HG03378 (cell line): Measurements from ENCODE around the gene PLCD1.

Source experiments
- ATAC-seq: cut with Tn5 transposase; IDR thresholded peaks from one replicate; pipeline ENCODE4 v1.9.1; 2021; ENCODE audit warnings: mild to moderate bottlenecking, moderate library complexity; ENCODE audit not compliant: unreplicated experiment

The PLCD1 gene

GRCh38 chr3:38017445-38018295 lies 11.8 kb downstream of the PLCD1 start:
- no peak for ATAC-seq

- ATAC-seq = no peak
Measured at GRCh38 chr3:38016847-38017444, 12.5 kb downstream of the PLCD1 start.

- ATAC-seq = no peak
Measured at GRCh38 chr3:38016410-38016809, 13.0 kb downstream of the PLCD1 start.

- ATAC-seq = no peak
Measured at GRCh38 chr3:38015984-38016383, 13.5 kb downstream of the PLCD1 start.

- no peak for ATAC-seq
Measured at GRCh38 chr3:38015485-38015884, 14.0 kb downstream of the PLCD1 start.

GRCh38 chr3:38011111-38011510 lies 18.3 kb downstream of the PLCD1 start:
- no peak for ATAC-seq

GRCh38 chr3:38009807-38010591 lies 19.4 kb downstream of the PLCD1 start:
- no peak for ATAC-seq

- ATAC-seq = no peak
Measured at GRCh38 chr3:38008971-38009580, 20.4 kb downstream of the PLCD1 start.

GRCh38 chr3:38008191-38008701 lies 21.2 kb downstream of the PLCD1 start:
- no peak for ATAC-seq

- ATAC-seq = no peak
Measured at GRCh38 chr3:38007754-38008090, 21.7 kb downstream of the PLCD1 start.

- no peak for ATAC-seq
Measured at GRCh38 chr3:38006445-38006995, 22.9 kb downstream of the PLCD1 start.

- no peak for ATAC-seq
Measured at GRCh38 chr3:38006031-38006430, 23.4 kb downstream of the PLCD1 start.

- no peak for ATAC-seq
Measured at GRCh38 chr3:38005076-38006020, 24.1 kb downstream of the PLCD1 start.

- ATAC-seq = no peak
Measured at GRCh38 chr3:38004415-38005075, 24.9 kb downstream of the PLCD1 start.

- no peak for ATAC-seq
Measured at GRCh38 chr3:38003817-38004414, 25.5 kb downstream of the PLCD1 start.

- ATAC-seq = no peak
Measured at GRCh38 chr3:38003371-38003816, 26.0 kb downstream of the PLCD1 start.

GRCh38 chr3:38002940-38003339 lies 26.5 kb downstream of the PLCD1 start:
- no peak for ATAC-seq

GRCh38 chr3:38002291-38002876 lies 27.1 kb downstream of the PLCD1 start:
- ATAC-seq = no peak
